Measurements from ENCODE around the gene PEAK3. TPM values are rescaled to one million over a fixed set of nuclear protein-coding genes. Genes with fewer than 3 reads are reported as not detected.

PEAK3 gene
- total and polyA plus RNA-seq, 2 experiments from 2014 or later: 0.15 TPM; not detected in 1

GRCh38 chr19:2308114-2308556 is 26.2 kb upstream of the PEAK3 start, which contains the start of gene LINGO3:
Gene LINGO3, minus strand, starts transcription at chr19:2308154. Its CDS starts 16,378 bp downstream, at chr19:2291776.
- Histone ChIP-seq H4K20me1 (ENCODE audit: insufficient read depth, poor library complexity, severe bottlenecking) (no peaks in the 10 kb centered on the region), H3K4me1 (ENCODE audit: insufficient read depth) (no peaks in the 10 kb centered on the region), H3K27me3 (peaks cover 22% of the 10 kb centered on the region), H2AFZ (no peak within 1 kb of the TSS), H3K36me3 (replicated peaks; ENCODE audit: insufficient read depth, low read depth) (no peaks in the 10 kb centered on the region), H3K4me3 (no peak within 1 kb of the TSS), H3K9me3 (ENCODE audit: low read depth) (no peaks in the 10 kb centered on the region), H3K79me2 (no peaks in the 10 kb centered on the region), H3K4me2 (peak within 1 kb of the TSS; percentile 69), H3K27ac (no peak within 1 kb of the TSS), H3K9me2 (replicated peaks; ENCODE audit: insufficient read depth) (no peaks in the 10 kb centered on the region)
- WGBS (ENCODE audit: low lambda C conversion rate, missing lambda C conversion rate): 43% methylated on average over 2 of the region's 63 CpGs
- TF ChIP-seq EZH2 (IDR thresholded peaks at IDR 0.05; ENCODE audit: borderline replicate concordance) (no peak), EZH2phosphoT487 (IDR thresholded peaks at IDR 0.05; ENCODE audit: low read depth, severe bottlenecking, unreplicated experiment) (no peak), CTCF (IDR thresholded peaks at IDR 0.05; ENCODE audit: poor library complexity) (no peak)
- DNase-seq (ENCODE audit: low spot score): no peak

- TF ChIP-seq EZH2 (IDR thresholded peaks at IDR 0.05; ENCODE audit: borderline replicate concordance) (no peak), EZH2phosphoT487 (IDR thresholded peaks at IDR 0.05; ENCODE audit: low read depth, severe bottlenecking, unreplicated experiment) (no peak), CTCF (IDR thresholded peaks at IDR 0.05; ENCODE audit: poor library complexity) (no peak)
- DNase-seq (ENCODE audit: low spot score): no peak
- H2AFZ ChIP-seq: no peak overlapping the region
- no peaks in the 10 kb centered on the region for H3K9me3 ChIP-seq (ENCODE audit: low read depth)
- no peaks in the 10 kb centered on the region for H4K20me1 ChIP-seq (ENCODE audit: insufficient read depth, poor library complexity, severe bottlenecking)
- H3K36me3 ChIP-seq (replicated peaks; ENCODE audit: insufficient read depth, low read depth): no peaks in the 10 kb centered on the region
- no peaks in the 10 kb centered on the region for H3K4me1 ChIP-seq (ENCODE audit: insufficient read depth)
- H3K27me3 ChIP-seq: peaks cover 23% of the 10 kb centered on the region
- peak overlapping the region; percentile 68 for H3K4me2 ChIP-seq
- H3K4me3 ChIP-seq: no peak overlapping the region
- no peak overlapping the region for H3K27ac ChIP-seq
- 86% methylated on average over 18 of the region's 33 CpGs for WGBS (ENCODE audit: low lambda C conversion rate, missing lambda C conversion rate)
- no peaks in the 10 kb centered on the region for H3K79me2 ChIP-seq
- no peaks in the 10 kb centered on the region for H3K9me2 ChIP-seq (replicated peaks; ENCODE audit: insufficient read depth)
These were observed 25.6 kb upstream of the PEAK3 start for GRCh38 chr19:2307518-2308012.

- TF ChIP-seq CTCF (IDR thresholded peaks at IDR 0.05; ENCODE audit: poor library complexity) (no peak), EZH2phosphoT487 (IDR thresholded peaks at IDR 0.05; ENCODE audit: low read depth, severe bottlenecking, unreplicated experiment) (no peak), EZH2 (IDR thresholded peaks at IDR 0.05; ENCODE audit: borderline replicate concordance) (no peak)
- DNase-seq (ENCODE audit: low spot score): no peak
- no peaks in the 10 kb centered on the region for H3K36me3 ChIP-seq (replicated peaks; ENCODE audit: insufficient read depth, low read depth)
- H3K4me2 ChIP-seq: no peak overlapping the region
- H3K27ac ChIP-seq: no peak overlapping the region
- WGBS (ENCODE audit: low lambda C conversion rate, missing lambda C conversion rate): 82% methylated on average over 17 of the region's 17 CpGs
- no peaks in the 10 kb centered on the region for H3K9me3 ChIP-seq (ENCODE audit: low read depth)
- no peak overlapping the region for H2AFZ ChIP-seq
- no peaks in the 10 kb centered on the region for H3K9me2 ChIP-seq (replicated peaks; ENCODE audit: insufficient read depth)
- peaks cover 23% of the 10 kb centered on the region for H3K27me3 ChIP-seq
- no peaks in the 10 kb centered on the region for H4K20me1 ChIP-seq (ENCODE audit: insufficient read depth, poor library complexity, severe bottlenecking)
- no peaks in the 10 kb centered on the region for H3K4me1 ChIP-seq (ENCODE audit: insufficient read depth)
- H3K79me2 ChIP-seq: no peaks in the 10 kb centered on the region
- H3K4me3 ChIP-seq: no peak overlapping the region
These were observed 25.0 kb upstream of the PEAK3 start for GRCh38 chr19:2306971-2307370.

Measured in hepatocyte (in vitro differentiated cells).